ENCODE data around the gene HIBCH.

DNA sequence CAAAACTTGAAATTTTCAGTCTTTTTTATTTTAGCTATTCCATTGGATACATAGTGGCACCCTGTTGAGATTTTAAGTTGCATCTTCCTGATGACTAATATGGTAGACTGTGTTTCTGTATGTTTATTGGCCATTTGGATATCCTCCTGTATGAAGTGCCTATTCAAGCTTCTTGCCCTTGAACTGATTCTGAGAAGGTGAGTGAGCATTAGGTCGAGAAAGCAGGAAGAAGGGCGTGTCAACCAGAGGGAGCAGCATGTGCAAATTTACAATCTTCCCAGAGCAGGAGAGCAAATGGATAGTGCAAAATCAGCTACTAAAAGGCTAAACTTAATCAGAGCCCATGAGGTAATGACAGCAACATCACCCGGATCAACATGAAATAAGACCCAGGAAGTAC is 32.3 kb upstream of the HIBCH start:
- TF ChIP-seq, protein P1, sequence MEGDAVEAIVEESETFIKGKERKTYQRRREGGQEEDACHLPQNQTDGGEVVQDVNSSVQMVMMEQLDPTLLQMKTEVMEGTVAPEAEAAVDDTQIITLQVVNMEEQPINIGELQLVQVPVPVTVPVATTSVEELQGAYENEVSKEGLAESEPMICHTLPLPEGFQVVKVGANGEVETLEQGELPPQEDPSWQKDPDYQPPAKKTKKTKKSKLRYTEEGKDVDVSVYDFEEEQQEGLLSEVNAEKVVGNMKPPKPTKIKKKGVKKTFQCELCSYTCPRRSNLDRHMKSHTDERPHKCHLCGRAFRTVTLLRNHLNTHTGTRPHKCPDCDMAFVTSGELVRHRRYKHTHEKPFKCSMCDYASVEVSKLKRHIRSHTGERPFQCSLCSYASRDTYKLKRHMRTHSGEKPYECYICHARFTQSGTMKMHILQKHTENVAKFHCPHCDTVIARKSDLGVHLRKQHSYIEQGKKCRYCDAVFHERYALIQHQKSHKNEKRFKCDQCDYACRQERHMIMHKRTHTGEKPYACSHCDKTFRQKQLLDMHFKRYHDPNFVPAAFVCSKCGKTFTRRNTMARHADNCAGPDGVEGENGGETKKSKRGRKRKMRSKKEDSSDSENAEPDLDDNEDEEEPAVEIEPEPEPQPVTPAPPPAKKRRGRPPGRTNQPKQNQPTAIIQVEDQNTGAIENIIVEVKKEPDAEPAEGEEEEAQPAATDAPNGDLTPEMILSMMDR (IDR thresholded peaks at IDR 0.05; ENCODE audit: insufficient read depth, low read length) = no peak
- no peak for TF ChIP-seq POLR2AphosphoS5 (IDR thresholded peaks at IDR 0.05; ENCODE audit: low read depth)

Measured in HL-60 (cell line).